Fibroblast of mammary gland (primary cell): ENCODE measurements around the gene BBX.

ENCODE experiments used
- DNase-seq: peaks from one replicate; pipeline ENCODE4 v3.0.0-alpha.2; 2010; ENCODE audit warnings: low read depth
- H3K4me3 ChIP-seq: 2 replicates; pipeline ENCODE4 v1.5.1; 2011; ENCODE audit warnings: low read depth, mild to moderate bottlenecking, low read length, moderate library complexity; ENCODE audit not compliant: control insufficient read depth
- TF ChIP-seq, protein P1 (sequence below): conservative IDR thresholded peaks from 2 replicates; pipeline ENCODE4 v1.5.1; 2011; ENCODE audit warnings: low read depth, low read length, inconsistent platforms; ENCODE audit not compliant: control insufficient read depth, insufficient read depth

Gene BBX

DNA sequence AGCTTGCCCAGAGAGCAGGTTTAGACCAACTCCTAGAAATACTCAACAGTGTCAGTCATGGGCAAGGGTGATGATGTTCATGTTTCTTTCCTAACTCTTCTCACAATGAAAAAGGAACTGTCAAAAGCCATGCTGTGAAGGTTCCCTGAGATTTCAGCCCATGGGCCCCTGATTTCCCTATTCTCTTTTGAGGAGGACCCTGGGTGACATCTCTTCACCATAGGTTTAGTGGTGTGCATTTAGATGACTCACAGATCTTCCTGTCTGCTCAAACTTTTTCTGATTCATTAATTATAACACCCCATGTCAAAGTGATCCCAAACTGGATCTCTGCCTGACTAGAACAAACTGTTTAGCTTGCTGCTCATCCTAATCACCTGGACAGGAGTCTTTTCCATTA, 108.0 kb downstream of the BBX start:
- DNase-seq: peak; percentile 11
- H3K4me3 ChIP-seq: no peak overlapping the region
- TF ChIP-seq, protein P1, sequence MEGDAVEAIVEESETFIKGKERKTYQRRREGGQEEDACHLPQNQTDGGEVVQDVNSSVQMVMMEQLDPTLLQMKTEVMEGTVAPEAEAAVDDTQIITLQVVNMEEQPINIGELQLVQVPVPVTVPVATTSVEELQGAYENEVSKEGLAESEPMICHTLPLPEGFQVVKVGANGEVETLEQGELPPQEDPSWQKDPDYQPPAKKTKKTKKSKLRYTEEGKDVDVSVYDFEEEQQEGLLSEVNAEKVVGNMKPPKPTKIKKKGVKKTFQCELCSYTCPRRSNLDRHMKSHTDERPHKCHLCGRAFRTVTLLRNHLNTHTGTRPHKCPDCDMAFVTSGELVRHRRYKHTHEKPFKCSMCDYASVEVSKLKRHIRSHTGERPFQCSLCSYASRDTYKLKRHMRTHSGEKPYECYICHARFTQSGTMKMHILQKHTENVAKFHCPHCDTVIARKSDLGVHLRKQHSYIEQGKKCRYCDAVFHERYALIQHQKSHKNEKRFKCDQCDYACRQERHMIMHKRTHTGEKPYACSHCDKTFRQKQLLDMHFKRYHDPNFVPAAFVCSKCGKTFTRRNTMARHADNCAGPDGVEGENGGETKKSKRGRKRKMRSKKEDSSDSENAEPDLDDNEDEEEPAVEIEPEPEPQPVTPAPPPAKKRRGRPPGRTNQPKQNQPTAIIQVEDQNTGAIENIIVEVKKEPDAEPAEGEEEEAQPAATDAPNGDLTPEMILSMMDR: no peak

DNA sequence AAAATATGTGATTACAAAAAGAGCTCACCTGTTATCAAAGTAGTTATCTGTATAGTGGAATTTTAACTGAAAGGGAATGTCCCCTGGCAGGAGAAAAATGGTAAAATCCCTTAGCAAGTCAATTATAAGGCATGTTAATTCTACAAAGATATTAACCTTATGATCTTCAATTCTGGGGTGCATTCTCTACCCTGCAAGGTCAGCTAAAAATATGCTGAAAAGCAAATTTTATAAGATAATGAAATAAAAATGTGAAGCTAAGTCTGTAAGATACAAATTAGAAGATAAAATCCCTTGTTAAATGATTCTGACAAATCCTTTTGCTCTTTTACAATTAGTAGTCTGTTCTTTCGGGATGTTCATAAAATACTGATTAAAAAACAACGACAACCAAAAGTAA, 109.8 kb downstream of the BBX start:
- DNase-seq: no peak
- TF ChIP-seq, protein P1: no peak
- H3K4me3 ChIP-seq: no peak overlapping the region

DNA sequence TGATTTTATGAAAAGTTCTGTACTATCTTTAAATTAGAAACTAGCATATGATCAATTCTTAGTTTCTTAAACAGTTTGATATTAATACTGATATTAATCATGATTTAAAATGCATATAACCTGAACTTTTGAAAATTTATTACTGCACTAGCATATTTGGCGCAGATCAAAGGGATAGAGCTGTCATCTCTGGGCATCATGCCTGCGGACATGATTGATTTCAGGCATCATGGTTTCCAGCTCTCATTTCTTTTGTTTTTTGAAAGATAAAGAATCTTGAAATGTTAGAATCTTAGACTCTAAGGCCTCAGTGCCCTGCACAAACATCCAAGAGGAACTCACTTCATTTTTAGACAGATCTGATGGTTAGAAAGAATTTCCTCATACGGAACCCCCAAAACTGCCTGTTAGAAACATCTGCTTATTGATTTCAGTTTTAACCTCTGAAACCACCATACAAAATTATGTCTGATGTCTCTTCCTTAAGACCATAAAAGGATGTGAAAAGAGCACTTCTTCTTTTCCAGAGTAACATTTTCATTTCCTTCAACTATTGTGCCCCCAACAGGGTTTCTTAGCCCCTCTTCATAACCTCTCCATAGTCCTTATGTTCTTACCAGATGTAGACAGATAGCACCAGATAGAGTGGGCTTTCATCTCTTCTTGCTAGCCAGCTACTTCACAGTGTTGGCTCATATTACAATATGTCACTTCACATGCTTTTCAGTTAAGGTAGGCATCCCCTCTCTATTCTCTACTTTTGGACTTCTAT, 110.8 kb downstream of the BBX start:
- no peak for DNase-seq
- no peak overlapping the region for H3K4me3 ChIP-seq
- TF ChIP-seq, protein P1: no peak

DNA sequence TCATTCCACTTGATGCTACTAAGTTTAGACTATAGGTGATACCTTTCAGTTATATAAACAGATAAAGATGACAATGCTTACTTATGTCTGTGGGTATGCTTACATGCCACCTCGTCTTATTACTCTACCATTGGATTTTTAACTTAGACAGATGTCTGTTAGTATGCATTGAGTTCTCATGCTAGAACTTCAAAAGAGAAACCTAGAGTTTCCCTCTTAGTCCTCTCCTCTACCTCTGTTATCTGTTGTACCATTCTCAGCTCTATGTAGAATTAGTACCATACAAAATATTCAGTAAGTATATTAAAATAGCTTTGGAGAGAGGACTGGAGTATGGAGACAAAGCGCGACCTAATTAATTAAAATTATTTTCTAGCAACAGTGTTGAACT, 111.3 kb downstream of the BBX start:
- no peak overlapping the region for H3K4me3 ChIP-seq
- TF ChIP-seq, protein P1: no peak

DNA sequence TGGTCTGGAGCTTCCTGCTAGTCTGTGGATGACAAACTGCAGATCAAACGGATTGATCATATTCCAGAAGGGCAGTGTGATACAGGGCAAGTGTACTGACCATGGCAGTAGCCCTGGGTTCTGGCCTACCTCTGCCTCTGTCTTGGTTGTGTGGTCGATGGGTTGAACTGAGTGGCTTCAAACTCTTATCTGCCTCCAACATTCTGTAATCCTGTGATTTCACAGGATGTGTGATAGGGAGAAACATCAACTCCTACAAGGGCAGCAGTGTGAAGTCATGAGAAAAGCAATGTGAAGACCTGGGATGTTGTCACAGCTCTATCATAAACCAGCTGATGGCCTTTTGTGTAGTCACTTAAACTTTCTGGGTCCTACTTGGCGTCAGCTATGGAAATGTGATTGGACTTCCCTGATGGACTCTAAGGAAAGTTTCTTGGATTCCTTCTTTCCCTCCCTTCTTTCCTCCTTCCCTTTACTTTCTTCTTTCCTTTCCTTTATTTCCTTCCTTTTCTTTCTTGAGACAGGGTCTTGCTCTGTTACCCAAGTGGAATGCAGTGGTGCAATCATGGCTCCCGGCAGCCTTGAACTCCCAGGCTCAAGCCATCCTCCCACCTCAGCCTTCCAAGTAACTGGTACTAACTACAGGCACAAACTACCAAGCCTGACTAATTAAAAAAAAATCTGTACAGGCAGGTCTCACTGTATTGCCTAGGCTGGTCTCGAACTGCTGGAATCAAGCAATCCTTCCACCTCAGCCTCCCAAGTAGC, 114.8 kb downstream of the BBX start:
- H3K4me3 ChIP-seq: no peak overlapping the region
- no peak for DNase-seq
- TF ChIP-seq, protein P1: no peak

More for the DNA sequence above, 111.3 kb downstream of the BBX start:
- DNase-seq: no peak

DNA sequence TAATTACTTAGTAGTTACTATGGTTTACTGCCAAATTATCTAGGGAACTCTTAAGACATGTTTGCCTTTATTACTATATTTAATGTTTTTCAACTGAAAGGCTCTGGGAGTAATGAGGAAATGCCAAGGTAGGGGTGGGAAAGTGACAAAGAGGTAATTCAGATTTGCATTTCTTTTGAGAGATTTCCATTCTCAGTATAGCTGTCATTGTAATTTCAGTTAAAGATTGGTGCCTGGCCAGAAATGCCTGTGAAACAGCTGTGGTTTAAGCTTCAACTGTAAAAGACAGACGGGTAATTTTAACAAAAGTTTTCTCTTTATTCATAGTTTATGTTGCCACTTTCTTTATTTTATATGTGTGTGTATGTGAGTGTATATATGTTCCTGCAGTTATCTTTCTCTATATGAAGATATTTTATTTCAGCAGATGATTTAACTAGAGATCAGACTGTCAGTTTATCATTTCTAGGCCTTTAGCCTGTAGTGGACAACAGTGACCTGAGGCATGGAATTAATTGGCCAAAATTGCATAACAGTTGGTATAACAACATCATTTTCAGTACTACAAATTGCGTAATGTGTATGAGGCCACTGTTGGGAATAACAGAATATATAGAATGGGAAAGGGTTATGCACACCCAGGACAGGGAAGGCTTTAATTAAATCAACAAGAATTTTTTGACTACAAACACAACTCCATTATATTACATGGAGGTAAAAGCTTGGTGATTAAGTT, 119.0 kb downstream of the BBX start:
- no peak overlapping the region for H3K4me3 ChIP-seq
- TF ChIP-seq, protein P1: no peak
- DNase-seq: peak; percentile 74
